ENCODE measurements around the gene OPCML.

OPCML gene

DNA sequence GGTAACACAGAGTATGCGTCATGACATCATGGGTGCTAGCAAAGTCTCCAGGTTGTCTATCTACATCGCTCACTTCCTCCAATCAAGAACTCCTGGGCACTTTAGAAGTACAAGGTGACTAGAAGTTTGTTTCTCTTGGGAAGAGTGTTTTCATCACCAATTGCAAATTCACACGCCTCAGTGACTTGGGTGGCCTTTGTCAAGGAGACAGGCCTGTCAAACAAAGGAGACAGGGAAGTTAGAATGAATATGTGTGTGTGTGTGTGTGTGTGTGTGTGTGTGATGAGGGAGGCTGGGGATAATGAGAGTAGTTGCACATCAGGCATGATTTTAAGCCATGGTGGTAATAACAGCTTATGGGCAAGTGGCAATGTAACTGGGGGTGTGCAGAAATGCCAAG lies 953.2 kb downstream of the OPCML start:
- no peak for DNase-seq

DNA sequence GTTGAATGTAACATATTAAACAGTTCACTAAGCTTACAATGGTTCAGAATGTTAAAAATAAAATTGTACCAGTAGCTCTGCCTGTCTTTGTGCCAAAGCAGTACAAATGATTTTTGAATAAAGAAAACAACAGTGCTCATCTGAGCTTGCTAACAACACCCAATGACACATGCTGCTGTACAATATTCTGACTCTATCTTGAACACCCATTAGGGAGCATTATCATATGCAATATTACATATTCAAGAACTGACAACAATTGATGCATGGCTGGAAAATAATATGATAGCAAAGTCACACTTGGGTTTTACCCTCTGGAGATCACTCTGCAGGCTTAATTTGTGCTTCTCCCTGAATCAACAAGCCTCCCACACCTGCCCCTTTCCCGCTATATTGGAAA lies 953.7 kb downstream of the OPCML start:
- DNase-seq, result no peak

GRCh38 chr11:132576706-132577105 lies 955.6 kb downstream of the OPCML start:
- DNase-seq, result no peak

GRCh38 chr11:132564091-132564885 lies 968.0 kb downstream of the OPCML start:
- no peak for DNase-seq

- no peak for DNase-seq
Measured at GRCh38 chr11:132563050-132563449, 969.3 kb downstream of the OPCML start.

DNA sequence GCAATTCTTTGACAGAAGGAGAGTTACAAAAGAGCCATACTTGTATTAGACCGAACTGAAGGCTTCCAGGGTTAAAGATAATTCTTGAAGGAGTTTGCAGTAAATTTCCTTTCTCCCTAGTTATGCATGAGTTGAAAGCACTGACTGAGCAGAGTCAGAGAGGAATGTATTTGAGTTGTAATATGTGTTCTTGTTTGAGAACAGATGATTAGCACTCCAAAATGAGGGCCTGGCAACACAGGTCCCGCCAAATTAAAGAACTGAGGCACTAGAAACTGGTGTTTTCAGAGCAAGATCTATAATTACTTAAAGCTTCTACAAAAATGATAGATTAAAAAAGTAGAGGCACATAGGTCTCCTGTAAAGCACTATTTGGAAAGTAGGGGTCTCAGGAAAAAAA lies 970.4 kb downstream of the OPCML start:
- DNase-seq, result no peak

- no peak for DNase-seq
Measured at GRCh38 chr11:132559331-132560036, 972.8 kb downstream of the OPCML start.

DNA sequence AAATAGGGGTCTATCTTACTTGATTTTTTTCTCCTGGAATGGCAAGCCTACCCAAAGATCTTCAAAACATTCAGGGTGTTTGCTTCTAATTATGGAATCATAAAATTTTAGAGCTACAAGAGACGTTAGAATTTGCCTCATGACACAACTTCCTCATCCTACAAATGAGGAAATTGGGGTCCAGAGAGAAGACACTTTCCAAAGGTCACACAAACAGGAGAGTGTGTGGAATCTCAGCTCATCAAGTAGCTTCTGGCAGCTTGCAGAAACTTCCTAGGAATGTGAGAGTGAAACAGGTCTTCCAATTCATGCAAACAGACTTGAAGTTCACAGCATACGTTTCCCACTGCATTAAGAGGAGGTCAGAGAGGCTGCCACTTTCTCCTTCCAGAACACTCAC lies 976.0 kb downstream of the OPCML start:
- DNase-seq, result no peak

DNA sequence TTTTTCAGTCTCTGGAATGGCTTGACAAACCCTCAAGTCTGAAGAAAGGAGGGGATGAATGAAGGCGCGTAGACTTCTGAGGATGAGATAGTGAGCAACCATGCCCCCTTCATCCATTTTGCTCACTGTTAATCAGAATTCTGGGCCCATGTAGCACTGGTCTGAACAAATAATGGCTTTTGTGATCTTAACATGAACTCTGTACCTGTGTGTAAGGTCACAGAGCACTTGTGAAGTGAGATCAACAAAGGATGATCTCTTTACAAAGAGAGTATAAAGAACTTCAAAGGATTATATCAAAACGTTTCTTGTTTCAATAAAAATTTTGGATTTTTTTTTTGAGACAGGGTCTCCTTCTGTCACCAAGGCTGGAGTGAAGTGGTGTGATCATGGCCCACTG lies 976.7 kb downstream of the OPCML start:
- no peak for DNase-seq

- DNase-seq, result no peak
Measured at GRCh38 chr11:132551016-132551415, 981.3 kb downstream of the OPCML start.

- no peak for DNase-seq
Measured at GRCh38 chr11:132549561-132549960, 982.7 kb downstream of the OPCML start.

GRCh38 chr11:132549001-132549400 lies 983.3 kb downstream of the OPCML start:
- DNase-seq, result no peak

GRCh38 chr11:132544007-132544406 lies 988.3 kb downstream of the OPCML start:
- no peak for DNase-seq

DNA sequence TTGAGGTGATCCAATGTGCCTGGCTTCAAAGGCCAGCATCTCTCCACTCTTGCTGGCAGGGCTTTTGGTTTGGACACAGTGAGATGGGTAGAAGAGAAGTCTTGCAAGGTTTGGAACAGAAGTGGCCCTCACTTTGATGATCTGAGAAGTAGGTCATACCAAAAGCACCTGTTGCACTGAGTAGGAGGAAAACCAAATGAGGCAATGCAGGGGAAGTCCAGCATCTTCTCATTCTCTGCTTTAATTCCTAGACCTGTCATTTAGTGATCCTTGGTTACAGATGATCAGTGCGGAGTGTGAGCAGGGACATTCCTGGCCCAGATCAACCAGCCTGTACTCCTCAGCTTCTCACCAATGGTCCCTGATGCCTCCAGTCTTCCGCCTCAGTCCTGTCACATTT lies 990.5 kb downstream of the OPCML start:
- no peak for DNase-seq

GRCh38 chr11:132540581-132540980 lies 991.7 kb downstream of the OPCML start:
- DNase-seq, result no peak

DNA sequence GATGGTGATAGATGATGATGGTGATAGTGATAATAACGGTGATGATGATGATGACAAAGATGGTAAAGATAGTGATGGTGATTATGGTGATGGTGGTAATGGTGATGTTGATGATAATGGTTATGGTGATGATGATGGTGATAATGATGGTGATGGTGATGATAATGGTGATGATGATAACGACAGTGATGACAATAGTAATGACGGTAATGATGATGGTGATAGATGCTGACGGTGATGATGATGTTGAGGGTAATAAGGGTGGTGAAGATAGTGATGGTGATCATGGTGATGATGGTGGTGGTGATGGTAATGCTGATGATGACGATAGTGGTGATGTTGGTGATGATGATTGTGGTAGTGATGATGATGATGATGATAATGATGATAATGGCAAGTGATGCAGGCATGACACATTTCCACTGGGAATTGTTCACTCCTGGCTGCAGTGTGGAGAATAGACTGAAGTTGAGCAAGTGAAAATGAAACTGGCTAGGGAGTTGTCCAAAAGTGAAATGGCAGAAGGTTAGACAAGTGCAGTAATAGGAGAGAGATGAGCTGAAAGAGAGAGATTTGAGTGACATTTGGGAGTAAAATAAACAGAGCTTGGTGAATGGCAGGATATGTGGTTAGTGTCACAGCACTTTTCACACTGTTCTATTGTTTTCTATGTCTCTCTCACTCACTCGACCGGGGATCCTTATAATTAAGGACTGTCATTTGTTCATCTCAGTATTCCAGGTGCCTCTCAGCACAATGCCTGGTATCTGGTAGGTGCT lies 992.5 kb downstream of the OPCML start:
- no peak for DNase-seq

DNA sequence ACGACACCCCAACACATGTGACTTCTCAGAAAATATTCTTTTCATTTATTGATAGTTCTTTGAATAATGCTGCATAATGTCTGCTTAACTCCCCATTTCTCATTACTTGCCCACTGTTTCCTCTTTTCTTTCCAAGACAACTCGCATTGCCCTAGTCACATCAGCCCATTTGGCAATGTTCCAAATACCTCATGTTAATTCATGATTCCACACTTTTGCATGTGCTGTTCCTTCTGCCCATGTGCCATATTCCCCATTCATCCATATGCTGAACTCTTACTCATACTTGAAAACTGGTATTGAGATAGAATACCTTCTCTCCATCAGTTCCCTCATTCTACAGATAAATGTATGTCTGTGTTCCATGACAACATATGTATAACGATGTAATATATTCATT lies 993.7 kb downstream of the OPCML start:
- no peak for DNase-seq

DNA sequence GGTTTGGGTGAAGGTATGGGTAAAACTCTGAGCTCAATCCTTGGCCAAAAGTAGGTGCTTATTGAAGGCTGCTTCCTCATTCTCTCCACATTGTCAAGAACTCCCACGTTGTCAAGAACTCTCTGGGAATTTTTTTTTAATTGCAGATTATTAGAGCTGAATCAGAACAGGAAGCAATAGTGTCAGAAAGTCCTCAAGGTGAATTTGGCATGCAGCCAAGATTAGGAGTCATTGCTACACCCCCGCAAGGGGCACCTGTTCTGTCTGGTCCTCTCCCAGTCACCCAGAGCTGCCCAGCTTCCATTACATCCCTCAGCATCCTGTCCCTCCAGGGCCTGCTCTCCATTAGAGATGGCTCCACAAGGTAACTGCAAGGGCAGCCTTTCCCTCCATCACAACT lies 996.5 kb downstream of the OPCML start:
- no peak for DNase-seq

DNA sequence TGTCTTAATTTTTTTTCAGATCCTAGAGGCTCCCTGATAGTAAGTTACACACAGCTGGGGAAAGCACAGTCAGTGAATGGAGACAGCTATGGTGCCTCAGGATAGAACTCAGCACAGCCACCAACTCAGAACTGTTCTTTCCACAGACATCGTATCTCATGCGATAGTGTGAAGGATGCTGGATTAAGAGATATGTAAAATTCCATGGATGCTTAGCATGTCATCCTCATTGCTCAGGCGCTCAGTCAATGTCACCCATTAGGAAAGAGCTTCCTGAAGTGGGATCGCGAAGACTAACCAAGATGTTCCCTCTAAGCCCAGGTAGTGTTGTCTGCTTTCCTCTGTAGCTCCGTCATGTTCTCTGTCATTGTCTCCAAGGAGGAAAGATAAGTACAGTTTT lies 1000.4 kb downstream of the OPCML start:
- no peak for DNase-seq

DNA sequence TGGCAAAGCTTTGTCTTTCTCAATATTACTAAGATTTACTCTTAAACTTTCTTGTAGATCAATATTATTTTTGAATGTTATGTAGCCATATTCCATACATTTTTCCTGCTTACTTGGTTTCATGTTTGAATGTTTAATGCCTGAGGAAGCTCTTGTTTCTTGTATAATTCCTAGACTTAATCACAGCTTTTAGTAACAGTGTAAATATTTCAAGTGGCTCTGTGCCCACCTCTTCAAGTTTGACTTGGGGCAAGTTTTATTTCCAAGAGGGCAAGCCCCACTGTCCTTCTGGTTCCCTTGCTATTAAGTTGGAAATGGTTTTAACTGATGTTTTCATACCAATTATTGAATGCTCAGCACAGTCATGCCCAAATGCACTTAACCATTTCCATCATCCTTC lies 1004.1 kb downstream of the OPCML start:
- DNase-seq, result no peak

GRCh38 chr11:132523929-132524328 lies 1008.4 kb downstream of the OPCML start:
- DNase-seq, result no peak

DNA sequence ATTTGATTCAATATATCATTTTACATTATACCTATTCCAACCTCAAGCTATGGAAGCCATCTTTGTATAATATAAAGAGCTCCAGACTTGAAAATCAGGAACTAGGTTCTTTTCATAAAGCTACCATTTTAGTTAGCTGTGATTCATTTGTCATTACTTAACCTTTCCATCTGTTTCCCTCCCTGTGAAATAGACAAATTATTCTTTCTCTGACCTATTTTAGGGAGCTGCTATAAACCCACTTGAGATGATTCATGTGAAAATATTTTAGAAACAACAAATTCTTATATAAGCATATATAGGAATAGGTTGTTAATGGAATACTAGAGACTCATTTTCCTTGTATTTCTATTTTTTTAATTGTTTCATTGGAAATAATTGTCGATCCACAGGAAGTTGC lies 1012.1 kb downstream of the OPCML start:
- no peak for DNase-seq

DNA sequence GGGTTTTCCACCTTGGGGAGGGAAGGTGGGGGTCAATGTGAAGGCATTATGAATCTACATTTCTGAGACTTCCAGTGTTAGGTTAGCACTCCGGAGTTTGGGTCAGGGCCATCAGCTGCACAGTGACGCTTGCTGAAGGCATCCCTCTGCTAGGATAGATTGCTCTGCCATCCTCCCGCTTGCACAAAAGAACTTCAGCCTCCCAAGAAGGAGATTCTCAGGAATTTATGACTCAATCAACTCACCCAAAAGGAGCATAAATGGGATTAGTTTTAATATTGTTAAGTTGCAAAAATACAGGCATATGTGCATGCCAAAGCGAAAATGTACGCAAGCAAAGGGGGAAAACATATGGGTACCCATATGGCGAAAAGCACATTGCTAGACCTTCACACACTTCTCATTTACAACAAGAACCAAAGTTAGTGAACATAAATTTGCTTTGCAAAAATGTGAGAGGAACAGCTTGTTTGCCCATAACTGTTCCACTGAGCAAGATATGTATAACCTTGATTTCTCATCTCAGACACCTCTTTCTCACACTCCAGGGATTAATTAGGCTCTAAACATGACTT lies 1013.0 kb downstream of the OPCML start:
- no peak for DNase-seq

Measured in DMS79 (cell line).